K562 (cell line): Measurements from ENCODE around the gene NPHP1. TPM values are rescaled to one million over a fixed set of nuclear protein-coding genes. Genes with fewer than 3 reads are reported as not detected.

Experiments
- BHLHE40 ChIP-seq: IDR thresholded peaks from 2 replicates; pipeline ENCODE4 v1.6.1; 2011; ENCODE audit warnings: low read length, improper control_type of control experiment
- CAMTA2 ChIP-seq: fragments of 250-450 bp; sonication (Bioruptor Pico); conservative IDR thresholded peaks from 2 replicates; pipeline ENCODE4 v1.5.1; 2022
- CEBPG ChIP-seq, 3 experiments: fragments of 200-800 bp in 1 of 3; sonication (Bioruptor generic) in 1 of 3; sonication (generic) in 1 of 3; formaldehyde crosslinking in 1 of 3; IDR thresholded peaks in 2 of 3; conservative IDR thresholded peaks in 1 of 3; 2 replicates each; pipeline versions ENCODE4 v1.6.1 to v1.8.0; 2016 to 2022; ENCODE audit warnings: missing compliant biosample characterization in 2 of 3, missing genetic modification characterization in 2 of 3, mild to moderate bottlenecking in 1 of 3, missing genetic modification reagents in 1 of 3
- ELF4 ChIP-seq: fragments of 450-650 bp; formaldehyde crosslinking; IDR thresholded peaks from 2 replicates; pipeline ENCODE4 v1.4.0; 2022; ENCODE audit warnings: missing genetic modification characterization
- EP400 ChIP-seq: fragments of 450-650 bp; IDR thresholded peaks from 2 replicates; pipeline ENCODE4 v1.6.1; 2017; ENCODE audit warnings: antibody characterized with exemption, mild to moderate bottlenecking, moderate library complexity
- EZH2 ChIP-seq: IDR thresholded peaks from 2 replicates; pipeline ENCODE4 v1.6.1; 2012; ENCODE audit warnings: low read depth, mild to moderate bottlenecking, inconsistent platforms, low read length, borderline replicate concordance
- MEF2D ChIP-seq: conservative IDR thresholded peaks from 2 replicates; pipeline ENCODE4 v1.6.1; 2016; ENCODE audit warnings: low read depth, missing genetic modification characterization, missing compliant biosample characterization
- MXI1 ChIP-seq: IDR thresholded peaks from 2 replicates; pipeline ENCODE4 v1.6.1; 2011; ENCODE audit warnings: low read depth, mild to moderate bottlenecking, improper control_type of control experiment, low read length
- MYBL2 ChIP-seq, 2 experiments: fragments of 450-650 bp in 1 of 2; sonication (generic) in 1 of 2; formaldehyde crosslinking in 1 of 2; IDR thresholded peaks; 2 replicates each; pipeline versions ENCODE4 v1.6.1 to v1.8.1; 2017 to 2022; ENCODE audit warnings: borderline replicate concordance in 1 of 2, inconsistent platforms in 1 of 2, low read depth in 1 of 2, mild to moderate bottlenecking in 1 of 2, missing genetic modification reagents in 1 of 2, moderate library complexity in 1 of 2
- NR2F6 ChIP-seq: fragments of 450-650 bp; formaldehyde crosslinking; IDR thresholded peaks from 2 replicates; pipeline ENCODE4 v1.4.0; 2020; ENCODE audit warnings: mild to moderate bottlenecking
- PHTF2 ChIP-seq: fragments of 250-450 bp; sonication (Bioruptor Pico); IDR thresholded peaks from 2 replicates; pipeline ENCODE4 v1.5.0; 2021; ENCODE audit warnings: mild to moderate bottlenecking
- PTRF ChIP-seq: fragments of 450-650 bp; IDR thresholded peaks from 2 replicates; pipeline ENCODE4 v1.6.1; 2016; ENCODE audit warnings: mild to moderate bottlenecking, missing genetic modification characterization, missing compliant biosample characterization
- RB1 ChIP-seq: fragments of 450-650 bp; IDR thresholded peaks from 2 replicates; pipeline ENCODE4 v1.6.1; 2017; ENCODE audit warnings: low read depth, mild to moderate bottlenecking
- RFX5 ChIP-seq: IDR thresholded peaks from 2 replicates; pipeline ENCODE4 v1.6.1; 2011; ENCODE audit warnings: low read depth, mild to moderate bottlenecking, improper control_type of control experiment, low read length
- SP1 ChIP-seq: sonication (generic); formaldehyde crosslinking; IDR thresholded peaks from 2 replicates; pipeline ENCODE4 v1.8.1; 2022; ENCODE audit warnings: mild to moderate bottlenecking, missing genetic modification reagents
- SRSF9 ChIP-seq: fragments of 200-400 bp; formaldehyde crosslinking; IDR thresholded peaks from 2 replicates; pipeline ENCODE4 v1.6.1; 2017; ENCODE audit warnings: low read depth, low read length, borderline replicate concordance
- U2AF1 ChIP-seq: fragments of 200-400 bp; formaldehyde crosslinking; optimal IDR thresholded peaks from 2 replicates; pipeline ENCODE3; 2017; ENCODE audit warnings: mild to moderate bottlenecking, low read depth, low read length, moderate library complexity
- ZBTB7A ChIP-seq: IDR thresholded peaks from 2 replicates; pipeline ENCODE4 v1.6.1; 2011; ENCODE audit warnings: low read depth, mild to moderate bottlenecking, low read length, moderate library complexity, borderline replicate concordance; ENCODE audit not compliant: control insufficient read depth
- ZNF695 ChIP-seq: fragments of 450-650 bp; formaldehyde crosslinking; IDR thresholded peaks from 2 replicates; pipeline ENCODE4 v1.4.0; 2020; ENCODE audit warnings: mild to moderate bottlenecking, moderate library complexity
- ZNF707 ChIP-seq: fragments of 250-450 bp; sonication (Bioruptor Pico); conservative IDR thresholded peaks from 2 replicates; pipeline ENCODE4 v1.8.0; 2022; ENCODE audit warnings: inconsistent platforms, mild to moderate bottlenecking, moderate library complexity
- ZNF785 ChIP-seq: fragments of 250-450 bp; sonication (Bioruptor Pico); IDR thresholded peaks from 2 replicates; pipeline ENCODE4 v1.4.0; 2020; ENCODE audit warnings: mild to moderate bottlenecking
- polyA plus RNA-seq, 8 experiments: library from polyadenylated mRNA; depleted of rRNA in 4 of 8; stranded (reverse) in 5 of 8; unstranded in 3 of 8; fragments of >200 nt; fragmentation: Nextera tagmentation in 2 of 8; fragmentation: Illumina TruSeq in 1 of 8; extraction: Ambion mirVana in 2 of 8; extraction: Trizol in 1 of 8; gene quantifications; 2 replicates each; pipeline versions ENCODE4 v1.2.1 to v1.2.3, GENCODE V29; 2011 to 2014; ENCODE audit warnings: inconsistent platforms in 1 of 8, missing spikeins in 1 of 8
- total RNA-seq, 7 experiments: library from RNA; depleted of rRNA in 6 of 7; stranded (reverse); fragments of >200 nt in 6 of 7; fragmentation: Illumina TruSeq in 2 of 7; extraction: Trizol in 2 of 7; gene quantifications; 2 replicates each; pipeline versions ENCODE4 v1.2.1 to v1.2.3, GENCODE V29; 2011 to 2021; ENCODE audit warnings: low replicate concordance in 1 of 7
- TF ChIP-seq, protein P1 (sequence below): sonication (generic); formaldehyde crosslinking; IDR thresholded peaks from 2 replicates; pipeline ENCODE4 v1.4.0; 2020; ENCODE audit warnings: mild to moderate bottlenecking, missing genetic modification reagents
- TF ChIP-seq, protein P2 (sequence below): fragments of 450-650 bp; IDR thresholded peaks from 2 replicates; pipeline ENCODE4 v1.6.1; 2016; ENCODE audit warnings: missing biosample characterization, missing genetic modification characterization
- TF ChIP-seq, protein P3 (sequence below): sonication (generic); formaldehyde crosslinking; IDR thresholded peaks from 2 replicates; pipeline ENCODE4 v1.8.1; 2023; ENCODE audit warnings: mild to moderate bottlenecking, missing genetic modification reagents, moderate library complexity

The NPHP1 gene
- total and polyA plus RNA-seq, 9 of the 15 experiments (the other 6 are each of a cell fraction or from before 2014, with no cell fraction given), result 0.11 to 0.32 (median 0.20) TPM; not detected in 5

DNA sequence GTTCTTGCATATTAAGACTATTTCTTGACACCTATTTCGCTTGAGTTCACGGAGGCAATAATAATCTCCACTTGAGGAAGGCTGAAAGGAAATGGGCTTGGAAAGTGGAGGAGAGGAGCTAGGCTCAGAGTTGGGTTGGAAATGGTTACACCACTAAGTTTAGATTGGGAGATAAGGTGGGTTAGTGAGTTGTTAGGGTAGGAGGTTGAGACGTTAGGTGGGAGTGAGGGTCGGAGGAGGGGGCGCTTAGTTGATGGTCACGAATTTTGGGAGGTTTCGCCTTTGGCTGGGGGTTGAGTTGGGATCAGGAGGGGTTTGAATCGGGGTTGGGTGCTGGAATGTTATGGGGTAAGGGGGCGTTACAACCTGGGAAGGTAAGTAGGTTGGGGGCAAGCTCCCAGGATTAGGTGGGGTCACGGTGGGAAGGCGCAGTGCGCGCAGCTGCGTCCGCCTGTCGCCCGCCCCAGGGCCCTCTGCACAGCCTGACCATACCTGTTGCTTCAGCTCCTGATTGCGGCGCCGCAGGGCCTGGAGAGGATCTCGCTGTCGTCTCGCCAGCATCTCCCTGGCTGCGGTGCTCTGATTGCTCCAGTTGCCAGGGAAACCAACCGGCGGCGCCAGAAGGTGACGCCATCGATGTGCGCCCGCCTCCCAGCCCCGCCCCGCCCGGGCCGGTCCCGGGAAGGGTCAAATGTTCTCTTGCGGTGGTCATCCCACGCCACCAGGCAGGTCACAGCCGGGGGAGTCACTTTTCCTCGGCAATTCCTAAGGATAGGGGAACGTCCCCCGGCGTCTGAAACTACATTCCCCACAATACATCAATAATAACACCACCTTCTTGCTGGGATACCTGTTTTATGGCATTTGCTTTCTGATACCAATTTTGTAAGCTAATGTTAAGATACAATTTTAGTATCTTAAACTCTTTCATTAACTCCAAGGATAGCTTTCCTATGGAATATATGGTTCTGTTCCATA lies at the start of gene NPHP1 (continued):
- TF ChIP-seq MXI1 (peak; percentile 89), RFX5 (no peak), EP400 (peak; percentile 22; the same call in 1 of the 2 replicates), ZNF695 (CRISPR knock-in tag) (no peak), EZH2 (no peak), PTRF (tag) (no peak), ZBTB7A (peak; percentile 21; the same call in 1 of the 2 replicates), CEBPG (CRISPR knock-in tag; IDR thresholded peaks at IDR 0.05) (0 out of 2 replicates have a peak, but pooled peaks have one; percentile 13), CEBPG (tag; conservative IDR thresholded peaks at IDR 0.05 in 1 of 2, IDR thresholded peaks at IDR 0.05 in 1 of 2) (no peak), U2AF1 (no peak), MEF2D (tag) (no peak), ZNF785 (no peak), SRSF9 (no peak), SP1 (CRISPR knock-in tag) (peak; percentile 94), MYBL2 (IDR thresholded peaks at IDR 0.05; ENCODE audit: low read depth) (no peak), MYBL2 (CRISPR knock-in tag; IDR thresholded peaks at IDR 0.05; ENCODE audit: borderline replicate concordance) (no peak), NR2F6 (CRISPR knock-in tag) (no peak), PHTF2 (CRISPR knock-in tag) (no peak), ELF4 (CRISPR knock-in tag) (no peak), RB1 (peak; percentile 53; the same call in 1 of the 2 replicates), BHLHE40 (0 out of 2 replicates have a peak, but pooled peaks have one; percentile 6), CAMTA2 (CRISPR knock-in tag) (no peak), ZNF707 (no peak)
- TF ChIP-seq, protein P1, sequence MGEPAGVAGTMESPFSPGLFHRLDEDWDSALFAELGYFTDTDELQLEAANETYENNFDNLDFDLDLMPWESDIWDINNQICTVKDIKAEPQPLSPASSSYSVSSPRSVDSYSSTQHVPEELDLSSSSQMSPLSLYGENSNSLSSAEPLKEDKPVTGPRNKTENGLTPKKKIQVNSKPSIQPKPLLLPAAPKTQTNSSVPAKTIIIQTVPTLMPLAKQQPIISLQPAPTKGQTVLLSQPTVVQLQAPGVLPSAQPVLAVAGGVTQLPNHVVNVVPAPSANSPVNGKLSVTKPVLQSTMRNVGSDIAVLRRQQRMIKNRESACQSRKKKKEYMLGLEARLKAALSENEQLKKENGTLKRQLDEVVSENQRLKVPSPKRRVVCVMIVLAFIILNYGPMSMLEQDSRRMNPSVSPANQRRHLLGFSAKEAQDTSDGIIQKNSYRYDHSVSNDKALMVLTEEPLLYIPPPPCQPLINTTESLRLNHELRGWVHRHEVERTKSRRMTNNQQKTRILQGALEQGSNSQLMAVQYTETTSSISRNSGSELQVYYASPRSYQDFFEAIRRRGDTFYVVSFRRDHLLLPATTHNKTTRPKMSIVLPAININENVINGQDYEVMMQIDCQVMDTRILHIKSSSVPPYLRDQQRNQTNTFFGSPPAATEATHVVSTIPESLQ (CRISPR knock-in tag), result no peak
- TF ChIP-seq, protein P2, sequence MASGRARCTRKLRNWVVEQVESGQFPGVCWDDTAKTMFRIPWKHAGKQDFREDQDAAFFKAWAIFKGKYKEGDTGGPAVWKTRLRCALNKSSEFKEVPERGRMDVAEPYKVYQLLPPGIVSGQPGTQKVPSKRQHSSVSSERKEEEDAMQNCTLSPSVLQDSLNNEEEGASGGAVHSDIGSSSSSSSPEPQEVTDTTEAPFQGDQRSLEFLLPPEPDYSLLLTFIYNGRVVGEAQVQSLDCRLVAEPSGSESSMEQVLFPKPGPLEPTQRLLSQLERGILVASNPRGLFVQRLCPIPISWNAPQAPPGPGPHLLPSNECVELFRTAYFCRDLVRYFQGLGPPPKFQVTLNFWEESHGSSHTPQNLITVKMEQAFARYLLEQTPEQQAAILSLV (tag), result no peak
- TF ChIP-seq, protein P3, sequence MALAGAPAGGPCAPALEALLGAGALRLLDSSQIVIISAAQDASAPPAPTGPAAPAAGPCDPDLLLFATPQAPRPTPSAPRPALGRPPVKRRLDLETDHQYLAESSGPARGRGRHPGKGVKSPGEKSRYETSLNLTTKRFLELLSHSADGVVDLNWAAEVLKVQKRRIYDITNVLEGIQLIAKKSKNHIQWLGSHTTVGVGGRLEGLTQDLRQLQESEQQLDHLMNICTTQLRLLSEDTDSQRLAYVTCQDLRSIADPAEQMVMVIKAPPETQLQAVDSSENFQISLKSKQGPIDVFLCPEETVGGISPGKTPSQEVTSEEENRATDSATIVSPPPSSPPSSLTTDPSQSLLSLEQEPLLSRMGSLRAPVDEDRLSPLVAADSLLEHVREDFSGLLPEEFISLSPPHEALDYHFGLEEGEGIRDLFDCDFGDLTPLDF (CRISPR knock-in tag), result no peak
